ENCODE results near the gene SPRR2G. TPM values are rescaled to one million over a fixed set of nuclear protein-coding genes. Genes with fewer than 3 reads are reported as not detected.
"Not testable (repeated sequence)": the region's sequence is repeated elsewhere in the genome, so short reads cannot be mapped to it uniquely, and the experiment has no call there.

The SPRR2G gene
- total and polyA plus RNA-seq, 7 experiments from 2014 or later = not detected

DNA sequence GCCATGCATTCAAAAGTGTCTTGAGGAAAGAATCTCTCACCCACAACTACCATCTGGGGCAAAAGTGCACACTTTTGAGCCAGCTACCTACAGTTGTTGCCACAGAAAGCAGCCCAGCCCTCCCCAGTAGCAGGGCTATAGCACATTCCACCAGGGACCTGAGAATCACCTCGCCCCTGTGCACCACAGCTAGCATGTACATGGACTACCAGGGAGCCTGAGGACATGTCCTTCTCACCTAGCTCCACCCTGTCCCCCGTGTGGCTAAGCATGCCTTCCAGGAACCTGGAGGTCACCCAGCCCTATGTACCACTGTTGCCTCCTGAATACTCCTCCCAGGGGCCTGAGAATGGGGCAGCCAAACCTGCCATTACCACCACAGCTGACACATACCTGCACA, 16.9 kb downstream of the SPRR2G start:
- ATAC-seq (no peak), DNase-seq (no peak)
- H3K4me3 ChIP-seq (ENCODE audit: low read length) = no peak overlapping the region
- no peaks in the 10 kb centered on the region for H3K36me3 ChIP-seq (ENCODE audit: control insufficient read depth in 2 of 3, insufficient read depth in 3 of 3, low read length in 3 of 3)
- no peaks in the 10 kb centered on the region for H3K4me1 Mint-ChIP-seq
- H3K27me3 ChIP-seq (ENCODE audit: control insufficient read depth in 2 of 2, insufficient read depth in 2 of 2, low read length in 2 of 2) = peaks cover 0 to 5% of the 10 kb centered on the region in 2 donors
- intact Hi-C loops (cut with micrococcal nuclease) = no loop called here
- H3K27ac Mint-ChIP-seq = no peak overlapping the region
- POLR2A ChIA-PET = no interaction called here
- CTCF ChIA-PET = no interaction called here
- H3K36me3 Mint-ChIP-seq = peaks cover 0 to 4% (median 0%) of the 10 kb centered on the region in 5 donors
- no peak overlapping the region for H3K4me3 Mint-ChIP-seq
- H3K27me3 Mint-ChIP-seq = peaks cover 20 to 74% (median 67%) of the 10 kb centered on the region in 5 donors
- H3K4me1 ChIP-seq (ENCODE audit: control insufficient read depth in 2 of 2, insufficient read depth in 2 of 2, low read length in 2 of 2) = no peaks in the 10 kb centered on the region
- peaks cover 0 to 14% (median 0%) of the 10 kb centered on the region in 11 donors for H3K9me3 Mint-ChIP-seq
- H3K27ac ChIP-seq (ENCODE audit: low read depth, low read length) = no peak overlapping the region
- H3K9me3 ChIP-seq (ENCODE audit: control insufficient read depth in 2 of 3, low read length in 3 of 3) = no peaks in the 10 kb centered on the region

DNA sequence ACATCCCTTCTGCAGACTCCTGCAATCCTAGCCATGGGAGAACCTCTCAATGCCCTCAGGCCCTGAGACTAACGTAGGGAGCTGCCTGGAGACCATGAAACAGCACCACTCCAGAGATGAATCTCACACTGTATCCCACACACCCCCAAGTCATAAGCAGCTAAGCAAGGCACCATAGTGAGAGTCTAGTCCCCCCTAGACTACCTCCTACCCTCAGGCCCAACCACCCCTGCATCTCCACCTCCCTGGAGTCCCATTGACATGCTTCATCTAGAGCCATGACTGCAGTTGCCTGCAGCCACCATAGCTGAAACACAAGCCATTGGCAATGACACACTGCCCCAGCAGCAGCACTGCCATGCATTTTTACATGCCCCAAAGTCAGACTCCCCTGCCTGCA, 17.4 kb downstream of the SPRR2G start:
- no peaks in the 10 kb centered on the region for H3K4me1 Mint-ChIP-seq
- Histone ChIP-seq H3K36me3 (ENCODE audit: control insufficient read depth in 2 of 3, insufficient read depth in 3 of 3, low read length in 3 of 3) (no peaks in the 10 kb centered on the region), H3K4me1 (ENCODE audit: control insufficient read depth in 2 of 2, insufficient read depth in 2 of 2, low read length in 2 of 2) (no peaks in the 10 kb centered on the region), H3K4me3 (ENCODE audit: low read length) (no peak overlapping the region), H3K9me3 (ENCODE audit: control insufficient read depth in 2 of 3, low read length in 3 of 3) (no peaks in the 10 kb centered on the region), H3K27me3 (ENCODE audit: control insufficient read depth in 2 of 2, insufficient read depth in 2 of 2, low read length in 2 of 2) (peaks cover 0 to 5% of the 10 kb centered on the region in 2 donors), H3K27ac (ENCODE audit: low read depth, low read length) (no peak overlapping the region)
- H3K4me3 Mint-ChIP-seq = no peak overlapping the region
- intact Hi-C loops (cut with micrococcal nuclease) = no loop called here
- peaks cover 0 to 14% (median 0%) of the 10 kb centered on the region in 11 donors for H3K9me3 Mint-ChIP-seq
- POLR2A ChIA-PET = no interaction called here
- H3K27me3 Mint-ChIP-seq = peaks cover 20 to 73% (median 67%) of the 10 kb centered on the region in 5 donors
- no peak for ATAC-seq
- no peak overlapping the region for H3K27ac Mint-ChIP-seq
- peaks cover 0 to 4% (median 0%) of the 10 kb centered on the region in 5 donors for H3K36me3 Mint-ChIP-seq
- CTCF ChIA-PET = no interaction called here
- DNase-seq = no peak

DNA sequence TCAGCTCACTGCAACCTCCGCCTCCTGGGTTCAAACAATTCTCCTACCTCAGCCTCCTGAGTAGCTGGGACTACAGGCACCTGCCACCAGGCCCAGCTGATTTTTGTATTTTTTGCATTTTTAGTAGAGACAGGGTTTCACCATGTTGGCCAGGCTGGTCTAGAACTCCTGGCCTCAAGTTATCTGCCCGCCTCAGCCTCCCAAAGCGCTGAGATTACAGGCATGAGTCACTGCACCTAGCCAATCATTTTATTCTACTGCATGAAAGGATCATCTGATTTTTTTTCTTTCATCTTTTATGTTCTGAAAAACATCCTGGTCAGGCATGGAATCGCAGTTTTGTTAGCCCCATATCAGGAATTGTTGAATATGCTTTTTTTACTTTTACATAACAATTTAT, 22.0 kb downstream of the SPRR2G start:
- H3K9me3 ChIP-seq (ENCODE audit: control insufficient read depth in 2 of 3, low read length in 3 of 3) = peaks cover 0 to 12% (median 0%) of the 10 kb centered on the region in 3 experiments
- H3K27ac Mint-ChIP-seq; H3K27me3 ChIP-seq (ENCODE audit: control insufficient read depth in 2 of 2, insufficient read depth in 2 of 2, low read length in 2 of 2); H3K36me3 ChIP-seq (ENCODE audit: control insufficient read depth in 2 of 3, insufficient read depth in 3 of 3, low read length in 3 of 3); H3K4me1 ChIP-seq (ENCODE audit: control insufficient read depth in 2 of 2, insufficient read depth in 2 of 2, low read length in 2 of 2); H3K4me3 ChIP-seq (ENCODE audit: low read length); H3K27ac ChIP-seq (ENCODE audit: low read depth, low read length); CTCF ChIA-PET; DNase-seq; ATAC-seq; H3K4me1 Mint-ChIP-seq; POLR2A ChIA-PET; intact Hi-C loops (cut with micrococcal nuclease); H3K4me3 Mint-ChIP-seq: not testable (repeated sequence)
- H3K36me3 Mint-ChIP-seq = peaks cover 0 to 14% (median 0%) of the 10 kb centered on the region in 5 donors
- peaks cover 0 to 42% (median 34%) of the 10 kb centered on the region in 5 donors for H3K27me3 Mint-ChIP-seq
- H3K9me3 Mint-ChIP-seq = peaks cover 0 to 37% (median 14%) of the 10 kb centered on the region in 11 donors

DNA sequence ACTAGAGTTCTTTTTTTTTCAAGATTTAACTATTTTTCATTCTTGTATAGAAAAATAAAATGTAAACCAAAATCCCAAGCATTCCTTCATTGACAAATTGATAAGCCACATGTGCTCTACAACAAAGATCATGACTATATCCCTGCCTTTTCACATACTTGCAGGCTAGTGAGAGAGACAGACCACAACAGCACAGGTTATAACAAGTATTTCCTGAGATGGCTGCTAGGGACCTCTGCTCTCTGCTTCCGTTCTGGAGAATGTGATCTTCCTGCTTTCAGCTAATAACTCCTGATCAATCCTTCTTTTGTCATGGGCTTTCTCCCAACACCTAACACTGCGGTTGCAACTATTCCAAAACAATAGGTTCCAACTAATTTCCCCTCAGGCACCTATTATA, 23.4 kb downstream of the SPRR2G start:
- DNase-seq = no peak
- no peak overlapping the region for H3K4me3 ChIP-seq (ENCODE audit: low read length)
- no peak overlapping the region for H3K4me3 Mint-ChIP-seq
- H3K4me1 Mint-ChIP-seq = no peaks in the 10 kb centered on the region
- H3K9me3 ChIP-seq (ENCODE audit: control insufficient read depth in 2 of 3, low read length in 3 of 3) = peaks cover 0 to 12% (median 0%) of the 10 kb centered on the region in 3 experiments
- H3K27me3 Mint-ChIP-seq = peaks cover 0 to 32% (median 26%) of the 10 kb centered on the region in 5 donors
- H3K36me3 ChIP-seq (ENCODE audit: control insufficient read depth in 2 of 3, insufficient read depth in 3 of 3, low read length in 3 of 3) = no peaks in the 10 kb centered on the region
- no peaks in the 10 kb centered on the region for H3K4me1 ChIP-seq (ENCODE audit: control insufficient read depth in 2 of 2, insufficient read depth in 2 of 2, low read length in 2 of 2)
- no peak for ATAC-seq
- POLR2A ChIA-PET = no interaction called here
- peaks cover 0 to 5% of the 10 kb centered on the region in 2 donors for H3K27me3 ChIP-seq (ENCODE audit: control insufficient read depth in 2 of 2, insufficient read depth in 2 of 2, low read length in 2 of 2)
- intact Hi-C loops (cut with micrococcal nuclease) = no loop called here
- H3K9me3 Mint-ChIP-seq = peaks cover 0 to 46% (median 17%) of the 10 kb centered on the region in 11 donors
- CTCF ChIA-PET = no interaction called here
- H3K27ac ChIP-seq (ENCODE audit: low read depth, low read length) = no peak overlapping the region
- H3K36me3 Mint-ChIP-seq = peaks cover 0 to 14% (median 0%) of the 10 kb centered on the region in 5 donors
- H3K27ac Mint-ChIP-seq = no peak overlapping the region

DNA sequence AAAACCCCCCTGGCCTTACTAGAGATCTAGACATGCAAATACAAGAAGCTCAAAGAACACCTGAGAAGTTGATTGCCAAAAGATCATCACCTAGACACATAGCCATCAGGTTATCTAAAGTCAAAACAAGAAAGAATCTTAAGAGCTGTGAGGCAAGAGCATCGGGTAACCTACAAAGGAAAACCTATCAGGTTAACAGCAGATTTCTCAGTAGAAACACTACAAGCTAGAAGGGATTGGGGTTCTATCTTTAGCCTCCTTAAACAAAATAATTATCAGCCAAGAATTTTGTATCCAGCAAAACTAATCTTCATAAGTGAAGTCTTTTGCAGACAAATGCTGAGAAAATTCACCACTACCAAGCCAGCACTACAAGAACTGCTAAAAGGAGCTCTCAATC, 25.2 kb downstream of the SPRR2G start:
- Mint-ChIP-seq H3K4me3 (no peak overlapping the region), H3K9me3 (peaks cover 0 to 46% (median 18%) of the 10 kb centered on the region in 11 donors), H3K4me1 (no peaks in the 10 kb centered on the region), H3K36me3 (peaks cover 0 to 14% (median 0%) of the 10 kb centered on the region in 5 donors), H3K27ac (no peak overlapping the region), H3K27me3 (peaks cover 0 to 25% (median 16%) of the 10 kb centered on the region in 5 donors)
- POLR2A ChIA-PET = no interaction called here
- no peaks in the 10 kb centered on the region for H3K36me3 ChIP-seq (ENCODE audit: control insufficient read depth in 2 of 3, insufficient read depth in 3 of 3, low read length in 3 of 3)
- CTCF ChIA-PET = no interaction called here
- intact Hi-C loops (cut with micrococcal nuclease) = no loop called here
- H3K27ac ChIP-seq (ENCODE audit: low read depth, low read length) = no peak overlapping the region
- no peak for ATAC-seq
- peaks cover 0 to 5% of the 10 kb centered on the region in 2 donors for H3K27me3 ChIP-seq (ENCODE audit: control insufficient read depth in 2 of 2, insufficient read depth in 2 of 2, low read length in 2 of 2)
- peaks cover 0 to 12% (median 0%) of the 10 kb centered on the region in 3 experiments for H3K9me3 ChIP-seq (ENCODE audit: control insufficient read depth in 2 of 3, low read length in 3 of 3)
- H3K4me3 ChIP-seq (ENCODE audit: low read length) = no peak overlapping the region
- H3K4me1 ChIP-seq (ENCODE audit: control insufficient read depth in 2 of 2, insufficient read depth in 2 of 2, low read length in 2 of 2) = no peaks in the 10 kb centered on the region
- DNase-seq = no peak

DNA sequence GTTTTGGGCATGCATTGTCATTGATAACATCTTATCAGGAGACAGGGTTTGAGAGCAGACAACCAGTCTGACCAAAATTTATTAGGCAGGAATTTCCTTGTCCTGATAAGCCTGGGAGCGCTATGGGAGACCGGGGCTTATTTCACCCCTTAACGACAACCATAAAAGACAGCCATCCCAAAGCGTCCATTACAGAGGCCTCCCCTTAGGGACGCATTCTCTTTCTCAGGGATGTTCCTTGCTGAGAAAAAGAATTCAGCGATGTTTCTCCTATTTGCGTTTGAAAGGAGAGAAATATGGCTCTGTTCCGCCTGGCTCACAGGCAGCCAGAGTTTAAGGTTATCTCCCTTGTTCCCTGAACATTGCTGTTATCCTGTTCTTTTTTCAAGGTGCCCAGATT, 26.9 kb downstream of the SPRR2G start:
- H3K4me3 ChIP-seq (ENCODE audit: low read length); H3K4me1 Mint-ChIP-seq; H3K36me3 ChIP-seq (ENCODE audit: control insufficient read depth in 2 of 3, insufficient read depth in 3 of 3, low read length in 3 of 3); H3K4me3 Mint-ChIP-seq; ATAC-seq; H3K27ac Mint-ChIP-seq; H3K27me3 ChIP-seq (ENCODE audit: control insufficient read depth in 2 of 2, insufficient read depth in 2 of 2, low read length in 2 of 2); DNase-seq; CTCF ChIA-PET; H3K27ac ChIP-seq (ENCODE audit: low read depth, low read length); POLR2A ChIA-PET; H3K4me1 ChIP-seq (ENCODE audit: control insufficient read depth in 2 of 2, insufficient read depth in 2 of 2, low read length in 2 of 2); intact Hi-C loops (cut with micrococcal nuclease): not testable (repeated sequence)
- peaks cover 0 to 12% (median 0%) of the 10 kb centered on the region in 3 experiments for H3K9me3 ChIP-seq (ENCODE audit: control insufficient read depth in 2 of 3, low read length in 3 of 3)
- Mint-ChIP-seq H3K36me3 (peaks cover 0 to 14% (median 0%) of the 10 kb centered on the region in 5 donors), H3K9me3 (peaks cover 0 to 41% (median 18%) of the 10 kb centered on the region in 11 donors), H3K27me3 (peaks cover 2 to 24% (median 19%) of the 10 kb centered on the region in 5 donors)

DNA sequence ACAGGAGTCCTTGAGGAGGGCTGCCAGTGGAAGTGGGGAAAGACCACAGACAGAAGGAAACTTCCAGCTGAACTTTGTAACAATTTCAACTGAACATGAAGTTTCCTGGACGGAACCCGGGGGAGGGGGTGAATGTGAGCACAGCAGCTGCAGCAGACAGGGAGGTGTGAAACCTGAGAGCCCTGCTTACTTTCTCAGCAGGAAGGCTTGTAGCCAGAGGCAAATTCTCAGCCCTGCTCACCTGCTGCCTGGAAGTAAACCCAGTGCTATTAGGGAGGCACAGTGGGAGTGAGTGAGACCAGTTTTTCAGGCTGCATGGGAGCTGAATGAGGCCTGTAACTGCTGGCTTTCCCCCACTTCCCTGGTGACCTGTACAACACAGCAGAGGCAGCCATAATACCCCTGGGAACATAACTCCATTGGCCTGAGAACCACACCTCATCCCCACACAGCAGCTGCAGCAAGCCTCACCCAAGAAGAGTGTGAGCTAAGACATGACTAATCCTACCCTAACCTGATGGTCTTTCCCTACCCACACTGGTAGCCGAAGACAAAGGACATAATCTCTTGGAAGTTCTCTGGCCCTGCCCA, 27.8 kb downstream of the SPRR2G start:
- Histone ChIP-seq H3K27ac (ENCODE audit: low read depth, low read length) (no peak overlapping the region), H3K4me1 (ENCODE audit: control insufficient read depth in 2 of 2, insufficient read depth in 2 of 2, low read length in 2 of 2) (no peaks in the 10 kb centered on the region), H3K9me3 (ENCODE audit: control insufficient read depth in 2 of 3, low read length in 3 of 3) (peaks cover 0 to 12% (median 0%) of the 10 kb centered on the region in 3 experiments), H3K27me3 (ENCODE audit: control insufficient read depth in 2 of 2, insufficient read depth in 2 of 2, low read length in 2 of 2) (no peaks in the 10 kb centered on the region), H3K4me3 (ENCODE audit: low read length) (no peak overlapping the region), H3K36me3 (ENCODE audit: control insufficient read depth in 2 of 3, insufficient read depth in 3 of 3, low read length in 3 of 3) (no peaks in the 10 kb centered on the region)
- H3K27ac Mint-ChIP-seq = no peak overlapping the region
- peaks cover 0 to 41% (median 18%) of the 10 kb centered on the region in 11 donors for H3K9me3 Mint-ChIP-seq
- ATAC-seq (no peak), DNase-seq (no peak)
- ChIA-PET CTCF (no interaction called here), POLR2A (no interaction called here)
- no peak overlapping the region for H3K4me3 Mint-ChIP-seq
- no peaks in the 10 kb centered on the region for H3K4me1 Mint-ChIP-seq
- intact Hi-C loops (cut with micrococcal nuclease) = no loop called here
- peaks cover 0 to 14% (median 0%) of the 10 kb centered on the region in 5 donors for H3K36me3 Mint-ChIP-seq
- H3K27me3 Mint-ChIP-seq = peaks cover 2 to 31% (median 23%) of the 10 kb centered on the region in 5 donors

Data from naive thymus-derived CD4-positive, alpha-beta T cell (primary cell).